ENCODE measurements around the gene PAPPA2. TPM values are rescaled to one million over a fixed set of nuclear protein-coding genes. Genes with fewer than 3 reads are reported as not detected.

Gene PAPPA2
- total and polyA plus RNA-seq, 2 donors (not counting 1 experiment from before 2014, with no cell fraction given): not detected

- no peaks in the 10 kb centered on the region for H4K20me1 ChIP-seq (ENCODE audit: control insufficient read depth, insufficient read depth, low read length, poor library complexity, severe bottlenecking)
- no peak overlapping the region for H3K4me2 ChIP-seq (replicated peaks; ENCODE audit: low read depth, low read length, poor library complexity, severe bottlenecking)
- WGBS (ENCODE audit: insufficient coverage): 63% methylated on average over 2 of the region's 5 CpGs
- ATAC-seq (ENCODE audit: low read depth) (no peak), DNase-seq (no peak)
- H3K4me1 Mint-ChIP-seq: no peaks in the 10 kb centered on the region
- intact Hi-C loops (cut with micrococcal nuclease): no loop called here
- ChIA-PET CTCF (no interaction called here), POLR2A (no interaction called here)
- H3K79me2 ChIP-seq (ENCODE audit: control insufficient read depth, insufficient read depth, low read length): no peaks in the 10 kb centered on the region
- peaks cover 29% of the 10 kb centered on the region for H3K27me3 Mint-ChIP-seq
- no peak overlapping the region for H3K4me3 ChIP-seq (ENCODE audit: control extremely low read depth in 1 of 5, extremely low read depth in 1 of 5, insufficient read depth in 1 of 5, low read depth in 2 of 5, low read length in 4 of 5)
- H3K27ac ChIP-seq (ENCODE audit: low read length in 2 of 2): no peak overlapping the region
- H3K36me3 ChIP-seq (replicated peaks in 1 of 2; ENCODE audit: control extremely low read depth in 1 of 2, control insufficient read depth in 1 of 2, extremely low read depth in 1 of 2, insufficient read depth in 2 of 2, low read length in 1 of 2): no peaks in the 10 kb centered on the region
- H3K9me3 Mint-ChIP-seq (ENCODE audit: insufficient read depth): no peaks in the 10 kb centered on the region
- no peaks in the 10 kb centered on the region for H3K4me1 ChIP-seq (ENCODE audit: control insufficient read depth in 2 of 2, insufficient read depth in 2 of 2, low read length in 2 of 2)
- peaks cover 0 to 7% (median 0%) of the 10 kb centered on the region in 4 experiments for H3K27me3 ChIP-seq (replicated peaks in 1 of 4; ENCODE audit: control extremely low read depth in 1 of 4, control insufficient read depth in 3 of 4, insufficient read depth in 4 of 4, low read length in 3 of 4)
- no peak overlapping the region for H2AFZ ChIP-seq (ENCODE audit: insufficient read depth, low read depth, low read length, poor library complexity, severe bottlenecking)
- H3K4me3 Mint-ChIP-seq: no peak overlapping the region
- TF ChIP-seq EZH2 (IDR thresholded peaks at IDR 0.05; ENCODE audit: borderline replicate concordance, insufficient read depth, low read depth, low read length, poor library complexity, severe bottlenecking) (no peak), CTCF (IDR thresholded peaks at IDR 0.05) (no peak)
- H3K9me3 ChIP-seq (ENCODE audit: control extremely low read depth in 1 of 3, control insufficient read depth in 2 of 3, insufficient read depth in 1 of 3, low read length in 2 of 3): no peaks in the 10 kb centered on the region
- H3K9ac ChIP-seq (ENCODE audit: low read length): no peak overlapping the region
- no peak overlapping the region for H3K27ac Mint-ChIP-seq
These were observed 42.0 kb downstream of the PAPPA2 start for GRCh38 chr1:176504848-176505553.

- no peak overlapping the region for H3K27ac ChIP-seq (ENCODE audit: low read length in 2 of 2)
- no peaks in the 10 kb centered on the region for H3K9me3 Mint-ChIP-seq (ENCODE audit: insufficient read depth)
- POLR2A ChIA-PET: no interaction called here
These were observed 50.0 kb downstream of the PAPPA2 start for GRCh38 chr1:176512966-176513365.

More at GRCh38 chr1:176512966-176513365, 50.0 kb downstream of the PAPPA2 start:
- CTCF ChIA-PET: no interaction called here
- intact Hi-C loops (cut with micrococcal nuclease): no loop called here
- Mint-ChIP-seq H3K4me1 (no peaks in the 10 kb centered on the region), H3K27me3 (no peaks in the 10 kb centered on the region), H3K4me3 (no peak overlapping the region), H3K27ac (no peak overlapping the region)
- no peak for DNase-seq
- Histone ChIP-seq H3K36me3 (replicated peaks in 1 of 2; ENCODE audit: control extremely low read depth in 1 of 2, control insufficient read depth in 1 of 2, extremely low read depth in 1 of 2, insufficient read depth in 2 of 2, low read length in 1 of 2) (no peaks in the 10 kb centered on the region), H4K20me1 (ENCODE audit: control insufficient read depth, insufficient read depth, low read length, poor library complexity, severe bottlenecking) (no peaks in the 10 kb centered on the region), H3K79me2 (ENCODE audit: control insufficient read depth, insufficient read depth, low read length) (no peaks in the 10 kb centered on the region), H2AFZ (ENCODE audit: insufficient read depth, low read depth, low read length, poor library complexity, severe bottlenecking) (no peak overlapping the region), H3K9me3 (ENCODE audit: control extremely low read depth in 1 of 3, control insufficient read depth in 2 of 3, insufficient read depth in 1 of 3, low read length in 2 of 3) (no peaks in the 10 kb centered on the region), H3K9ac (ENCODE audit: low read length) (no peak overlapping the region), H3K4me1 (ENCODE audit: control insufficient read depth in 2 of 2, insufficient read depth in 2 of 2, low read length in 2 of 2) (no peaks in the 10 kb centered on the region), H3K27me3 (replicated peaks in 1 of 4; ENCODE audit: control extremely low read depth in 1 of 4, control insufficient read depth in 3 of 4, insufficient read depth in 4 of 4, low read length in 3 of 4) (no peaks in the 10 kb centered on the region), H3K4me3 (ENCODE audit: control extremely low read depth in 1 of 5, extremely low read depth in 1 of 5, insufficient read depth in 1 of 5, low read depth in 2 of 5, low read length in 4 of 5) (no peak overlapping the region), H3K4me2 (replicated peaks; ENCODE audit: low read depth, low read length, poor library complexity, severe bottlenecking) (no peak overlapping the region)
- ATAC-seq (ENCODE audit: low read depth): no peak
- TF ChIP-seq CTCF (IDR thresholded peaks at IDR 0.05) (no peak), EZH2 (IDR thresholded peaks at IDR 0.05; ENCODE audit: borderline replicate concordance, insufficient read depth, low read depth, low read length, poor library complexity, severe bottlenecking) (no peak)

Data from B cell (primary cell).